GM21717 (cell line): Measurements from ENCODE around the gene TRIP13.
"Not testable (repeated sequence)": the region's sequence is repeated elsewhere in the genome, so short reads cannot be mapped to it uniquely, and the experiment has no call there.

ENCODE experiments used
- ATAC-seq: cut with Tn5 transposase; IDR thresholded peaks from one replicate; pipeline ENCODE4 v1.9.1; 2021; ENCODE audit warnings: mild to moderate bottlenecking, moderate library complexity; ENCODE audit not compliant: unreplicated experiment

The TRIP13 gene

GRCh38 chr5:871596-872298, 20.9 kb upstream of the TRIP13 start:
- no peak for ATAC-seq

- no peak for ATAC-seq
Measured at GRCh38 chr5:872301-872700, 20.4 kb upstream of the TRIP13 start.

- ATAC-seq = no peak
Measured at GRCh38 chr5:873328-873727, 19.4 kb upstream of the TRIP13 start.

- ATAC-seq = no peak
Measured at GRCh38 chr5:875931-876330, 16.8 kb upstream of the TRIP13 start.

- ATAC-seq = no peak
Measured at GRCh38 chr5:876398-877365, 16.0 kb upstream of the TRIP13 start.

GRCh38 chr5:878125-878524, 14.6 kb upstream of the TRIP13 start:
- ATAC-seq = no peak

- ATAC-seq = not testable (repeated sequence)
Measured at GRCh38 chr5:878677-879076, 14.0 kb upstream of the TRIP13 start.

- ATAC-seq = no peak
Measured at GRCh38 chr5:880816-881550, 11.7 kb upstream of the TRIP13 start.

- ATAC-seq = no peak
Measured at GRCh38 chr5:881551-881935, 11.1 kb upstream of the TRIP13 start.

GRCh38 chr5:882253-883183, 10.2 kb upstream of the TRIP13 start:
- ATAC-seq = no peak

- no peak for ATAC-seq
Measured at GRCh38 chr5:883475-884181, 9.1 kb upstream of the TRIP13 start.

- ATAC-seq = no peak
Measured at GRCh38 chr5:884345-885126, 8.1 kb upstream of the TRIP13 start.

- ATAC-seq = no peak
Measured at GRCh38 chr5:885127-885442, 7.6 kb upstream of the TRIP13 start.

GRCh38 chr5:885529-885928, 7.2 kb upstream of the TRIP13 start:
- no peak for ATAC-seq

- no peak for ATAC-seq
Measured at GRCh38 chr5:886036-886435, 6.6 kb upstream of the TRIP13 start.

- no peak for ATAC-seq
Measured at GRCh38 chr5:886716-887325, 5.9 kb upstream of the TRIP13 start.

GRCh38 chr5:887947-888637, 4.6 kb upstream of the TRIP13 start:
- no peak for ATAC-seq

GRCh38 chr5:888638-889035, 4.0 kb upstream of the TRIP13 start:
- ATAC-seq = no peak
